C1 segment of cervical spinal cord (tissue), 14 donors: Measurements from ENCODE around the gene BOD1L1.

Source experiments
- DNase-seq, 14 donors: peaks; one replicate each; lab custom pipeline; 2025; lab: John Stamatoyannopoulos, UW

The BOD1L1 gene

GRCh38 chr4:13539619-13540445 is 87.7 kb downstream of the BOD1L1 start:
- DNase-seq = no peak

GRCh38 chr4:13539047-13539618 is 88.4 kb downstream of the BOD1L1 start:
- no peak for DNase-seq

GRCh38 chr4:13538427-13538973 is 89.0 kb downstream of the BOD1L1 start:
- DNase-seq = no peak

- DNase-seq = no peak
Measured at GRCh38 chr4:13537832-13538177, 89.7 kb downstream of the BOD1L1 start.

- no peak for DNase-seq
Measured at GRCh38 chr4:13537011-13537831, 90.3 kb downstream of the BOD1L1 start.

GRCh38 chr4:13536607-13537006 is 90.9 kb downstream of the BOD1L1 start:
- no peak for DNase-seq

- DNase-seq = no peak
Measured at GRCh38 chr4:13535708-13536361, 91.7 kb downstream of the BOD1L1 start.

GRCh38 chr4:13535118-13535517 is 92.4 kb downstream of the BOD1L1 start:
- DNase-seq = no peak

- no peak for DNase-seq
Measured at GRCh38 chr4:13534344-13535063, 93.0 kb downstream of the BOD1L1 start.

GRCh38 chr4:13533670-13534343 is 93.7 kb downstream of the BOD1L1 start:
- DNase-seq = no peak

- no peak for DNase-seq
Measured at GRCh38 chr4:13531625-13531998, 95.9 kb downstream of the BOD1L1 start.

GRCh38 chr4:13530823-13531624 is 96.5 kb downstream of the BOD1L1 start:
- no peak for DNase-seq

- DNase-seq = no peak
Measured at GRCh38 chr4:13529128-13529919, 98.2 kb downstream of the BOD1L1 start.

GRCh38 chr4:13528821-13529127 is 98.8 kb downstream of the BOD1L1 start:
- DNase-seq = no peak

- no peak for DNase-seq
Measured at GRCh38 chr4:13527981-13528820, 99.3 kb downstream of the BOD1L1 start.

GRCh38 chr4:13527192-13527980 is 100.1 kb downstream of the BOD1L1 start:
- no peak for DNase-seq

GRCh38 chr4:13526658-13527057 is 100.9 kb downstream of the BOD1L1 start:
- no peak for DNase-seq
